OCI-LY7 (cell line): ENCODE results near the gene DDR1.

ENCODE experiments used
- CTCF ChIP-seq: fragments of 200-600 bp; sonication (generic); conservative IDR thresholded peaks from 2 replicates; pipeline ENCODE4 v1.5.1; 2014; ENCODE audit warnings: mild to moderate bottlenecking, antibody characterized with exemption, low read length, moderate library complexity, mixed read lengths
- EZH2phosphoT487 ChIP-seq: fragments of 200-600 bp; sonication (generic); IDR thresholded peaks from 2 replicates; pipeline ENCODE4 v1.6.1; 2018; ENCODE audit warnings: low read depth, borderline replicate concordance, mild to moderate bottlenecking, mixed run types, antibody characterized with exemption, low read length, moderate library complexity, mixed read lengths

GRCh38 chr6:30914854-30915590, 30.7 kb downstream of the DDR1 start:
- TF ChIP-seq CTCF (no peak), EZH2phosphoT487 (no peak)
